Activated CD8-positive, alpha-beta T cell treated with anti-CD3 and anti-CD28 coated beads for 36 hours (primary cell): ENCODE measurements around the gene RADIL. TPM values are rescaled to one million over a fixed set of nuclear protein-coding genes. Genes with fewer than 3 reads are reported as not detected.

Experiments
- ATAC-seq: fragments of 200-7000 bp; cut with Tn5 transposase; one replicate; pipeline ENCODE4 v1.10.0; 2021; ENCODE audit warnings: mild to moderate bottlenecking, moderate library complexity
- CTCF ChIA-PET: fragments of 350-600 bp; sonication (Branson Sonifier 250); formaldehyde crosslinking; loops from one replicate; lab custom pipeline; 2021; ENCODE audit warnings: antibody characterized with exemption; lab: Charles Lee
- POLR2A ChIA-PET: fragments of 350-600 bp; sonication (Branson Sonifier 250); formaldehyde crosslinking; loops from one replicate; lab custom pipeline; 2021; ENCODE audit warnings: antibody characterized with exemption; lab: Charles Lee
- DNase-seq: peaks from one replicate; pipeline ENCODE4 v3.0.0-alpha.2; 2020
- H3K27ac Mint-ChIP-seq: one replicate; pipeline ENCODE4 v1.8.0; 2021; ENCODE audit warnings: mild to moderate bottlenecking, mixed read lengths
- H3K27me3 Mint-ChIP-seq: one replicate; pipeline ENCODE4 v1.8.0; 2021; ENCODE audit warnings: mixed read lengths
- H3K36me3 Mint-ChIP-seq: one replicate; pipeline ENCODE4 v1.8.0; 2021; ENCODE audit warnings: low read depth, mixed read lengths
- H3K4me1 Mint-ChIP-seq: one replicate; pipeline ENCODE4 v1.8.0; 2021; ENCODE audit warnings: low read depth, mixed read lengths
- H3K4me3 Mint-ChIP-seq: one replicate; pipeline ENCODE4 v1.8.0; 2021; ENCODE audit warnings: mild to moderate bottlenecking, moderate library complexity, mixed read lengths
- H3K9me3 Mint-ChIP-seq: one replicate; pipeline ENCODE4 v1.8.0; 2021; ENCODE audit warnings: mixed read lengths
- CTCF ChIP-seq: fragments of 200-600 bp; IDR thresholded peaks from one replicate; pipeline ENCODE4 v1.8.0; 2022; ENCODE audit warnings: antibody characterized with exemption, mild to moderate bottlenecking
- intact Hi-C: fragments of 100-400 bp; cut with micrococcal nuclease; formaldehyde crosslinking; loops from one replicate; pipeline ENCODE4 v1.10.0; 2022
- total RNA-seq, 2 experiments: library from RNA; stranded (reverse); gene quantifications; one replicate each; pipeline ENCODE4 v1.2.3, GENCODE V29; 2021

The RADIL gene
- total RNA-seq, 2 experiments from 2014 or later: 0.65 to 0.77 TPM

GRCh38 chr7:4783292-4783652, 100.2 kb downstream of the RADIL start:
- H3K4me1 Mint-ChIP-seq: peaks cover 5% of the 10 kb centered on the region
- no peak overlapping the region for H3K4me3 Mint-ChIP-seq
- no peaks in the 10 kb centered on the region for H3K9me3 Mint-ChIP-seq
- no peak for DNase-seq
- no peak overlapping the region for H3K27ac Mint-ChIP-seq
- ChIA-PET CTCF (no interaction called here), POLR2A (interaction anchor here (1.8 kb wide), 1 partner anchor 8 kb away, joined by 5 read pairs; the partner anchor contains the start of gene AP5Z1)
- peaks cover 11% of the 10 kb centered on the region for H3K36me3 Mint-ChIP-seq
- intact Hi-C loops: no loop called here
- TF ChIP-seq CTCF: no peak
- ATAC-seq: no peak
- H3K27me3 Mint-ChIP-seq: no peaks in the 10 kb centered on the region

DNA sequence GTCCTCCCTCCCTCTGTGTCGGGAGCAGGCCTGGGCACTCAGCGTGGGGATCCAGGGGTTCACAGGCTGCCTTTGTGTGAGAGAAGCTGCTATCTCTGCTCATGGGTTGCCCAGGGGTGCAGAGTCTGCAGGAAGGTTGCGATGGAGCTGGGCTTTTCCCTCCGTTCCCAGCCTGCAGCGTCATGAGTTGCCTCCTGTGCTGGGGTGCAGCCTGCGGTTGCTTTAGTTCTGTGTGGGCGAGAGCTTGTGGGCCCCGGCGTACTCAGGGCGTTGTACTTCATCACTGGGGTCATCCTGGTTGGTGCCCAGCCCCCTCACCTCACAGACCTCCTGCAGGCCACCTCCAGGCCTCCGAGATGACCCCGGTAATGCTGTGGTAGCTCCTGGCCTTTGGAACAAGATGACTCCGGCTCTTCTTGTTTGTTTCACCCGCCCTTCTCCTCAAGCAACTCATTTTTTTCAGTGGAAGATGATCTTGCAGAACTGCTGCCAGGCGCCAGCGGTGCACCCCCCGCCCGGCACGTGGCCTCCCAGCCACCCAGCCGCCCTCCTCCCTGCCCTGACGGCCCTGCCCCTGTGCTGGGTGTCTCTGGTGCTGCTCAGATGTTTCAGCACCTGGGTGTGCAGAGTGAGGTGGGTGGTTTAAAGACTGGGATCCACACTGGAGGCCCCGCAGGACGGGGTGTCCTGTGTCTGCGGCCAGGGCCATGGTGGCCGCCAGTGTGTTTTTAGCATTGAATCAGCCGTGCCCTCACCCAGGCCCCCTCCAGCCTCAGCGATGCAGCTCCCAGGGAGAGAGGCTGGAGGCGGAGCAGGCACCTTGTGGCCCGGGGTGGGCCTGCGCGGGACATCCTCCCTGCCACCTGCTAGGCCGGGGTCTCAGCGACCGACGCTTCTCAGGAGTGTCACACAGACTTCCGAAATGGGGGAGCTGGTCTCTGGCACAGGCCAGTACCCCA, 100.9 kb downstream of the RADIL start:
- no peak for DNase-seq
- intact Hi-C loops: no loop called here
- no peak for TF ChIP-seq CTCF
- H3K36me3 Mint-ChIP-seq: peaks cover 9% of the 10 kb centered on the region
- H3K27me3 Mint-ChIP-seq: no peaks in the 10 kb centered on the region
- H3K4me3 Mint-ChIP-seq: no peak overlapping the region
- CTCF ChIA-PET: no interaction called here
- H3K9me3 Mint-ChIP-seq: no peaks in the 10 kb centered on the region
- H3K4me1 Mint-ChIP-seq: peaks cover 11% of the 10 kb centered on the region
- no peak for ATAC-seq
- no peak overlapping the region for H3K27ac Mint-ChIP-seq
- POLR2A ChIA-PET: interaction anchor here (0.7 kb wide), 1 partner anchor 9 kb away, joined by 3 read pairs; no protein-coding TSS in a partner anchor

DNA sequence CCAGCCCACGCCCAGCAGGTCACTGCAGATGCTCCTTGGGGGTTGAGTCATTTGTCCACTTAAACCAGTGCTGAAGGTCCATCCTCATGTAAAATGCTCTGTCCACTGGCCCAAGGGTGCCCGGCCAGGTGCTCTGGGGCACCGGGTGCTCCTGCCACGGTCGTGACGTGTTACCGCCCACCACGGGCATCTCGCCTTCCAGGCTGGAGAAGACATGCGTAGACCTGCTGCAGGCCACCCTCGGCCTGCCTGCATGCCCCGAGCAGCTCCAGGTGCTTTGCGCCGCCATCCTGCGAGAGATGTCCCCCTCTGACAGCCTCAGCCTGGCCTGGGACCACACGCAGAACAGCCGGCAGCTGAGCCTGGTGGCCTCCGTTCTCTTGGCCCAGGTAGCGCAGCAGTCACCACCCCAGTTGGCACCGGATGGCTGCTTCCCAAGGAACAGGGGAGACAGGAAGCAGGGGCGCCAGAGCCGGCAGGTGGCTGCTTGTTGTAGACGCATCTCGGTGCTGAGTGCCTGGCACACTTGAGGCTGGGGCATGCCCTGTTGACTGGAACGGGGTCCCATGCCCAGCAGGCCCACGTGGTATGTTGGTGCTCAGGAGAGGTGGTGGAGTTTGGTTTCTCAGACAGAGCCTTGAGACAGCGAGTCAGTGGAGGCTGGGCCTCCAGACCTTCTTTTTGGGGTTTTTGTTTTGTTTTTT, 102.0 kb downstream of the RADIL start:
- H3K9me3 Mint-ChIP-seq: no peaks in the 10 kb centered on the region
- no peak overlapping the region for H3K4me3 Mint-ChIP-seq
- CTCF ChIA-PET: no interaction called here
- ATAC-seq (no peak), DNase-seq (no peak)
- no peak overlapping the region for H3K27ac Mint-ChIP-seq
- no peaks in the 10 kb centered on the region for H3K27me3 Mint-ChIP-seq
- intact Hi-C loops: no loop called here
- peaks cover 19% of the 10 kb centered on the region for H3K4me1 Mint-ChIP-seq
- POLR2A ChIA-PET: no interaction called here
- peaks cover 14% of the 10 kb centered on the region for H3K36me3 Mint-ChIP-seq
- no peak for TF ChIP-seq CTCF

DNA sequence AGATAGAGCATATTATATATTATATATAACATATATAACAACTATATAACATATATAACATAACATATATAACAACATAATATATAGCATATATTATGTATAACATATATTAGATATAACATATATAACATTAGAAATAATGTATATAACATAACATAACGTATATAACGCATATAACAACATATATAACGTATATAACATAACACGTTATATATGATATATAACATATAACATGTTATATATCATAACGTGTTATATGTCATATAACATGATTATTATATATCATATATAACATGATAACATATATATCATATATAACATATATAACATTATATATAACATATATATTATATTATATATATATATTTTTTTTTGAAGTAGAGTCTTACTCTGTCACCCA, 104.4 kb downstream of the RADIL start:
- Mint-ChIP-seq H3K9me3 (no peaks in the 10 kb centered on the region), H3K36me3 (peaks cover 20% of the 10 kb centered on the region), H3K27ac (no peak overlapping the region), H3K27me3 (no peaks in the 10 kb centered on the region), H3K4me1 (peaks cover 37% of the 10 kb centered on the region), H3K4me3 (no peak overlapping the region)
- intact Hi-C loops: no loop called here
- TF ChIP-seq CTCF: no peak
- ATAC-seq (no peak), DNase-seq (no peak)
- CTCF ChIA-PET: interaction anchor here (1.3 kb wide), 1 partner anchor 12 kb away, joined by 4 read pairs; no protein-coding TSS in a partner anchor
- POLR2A ChIA-PET: no interaction called here
